ENCODE measurements around the gene DPYSL3. TPM values are rescaled to one million over a fixed set of nuclear protein-coding genes. Genes with fewer than 3 reads are reported as not detected.

The DPYSL3 gene
- total RNA-seq, 1 experiment from 2014 or later: 156 TPM

DNA sequence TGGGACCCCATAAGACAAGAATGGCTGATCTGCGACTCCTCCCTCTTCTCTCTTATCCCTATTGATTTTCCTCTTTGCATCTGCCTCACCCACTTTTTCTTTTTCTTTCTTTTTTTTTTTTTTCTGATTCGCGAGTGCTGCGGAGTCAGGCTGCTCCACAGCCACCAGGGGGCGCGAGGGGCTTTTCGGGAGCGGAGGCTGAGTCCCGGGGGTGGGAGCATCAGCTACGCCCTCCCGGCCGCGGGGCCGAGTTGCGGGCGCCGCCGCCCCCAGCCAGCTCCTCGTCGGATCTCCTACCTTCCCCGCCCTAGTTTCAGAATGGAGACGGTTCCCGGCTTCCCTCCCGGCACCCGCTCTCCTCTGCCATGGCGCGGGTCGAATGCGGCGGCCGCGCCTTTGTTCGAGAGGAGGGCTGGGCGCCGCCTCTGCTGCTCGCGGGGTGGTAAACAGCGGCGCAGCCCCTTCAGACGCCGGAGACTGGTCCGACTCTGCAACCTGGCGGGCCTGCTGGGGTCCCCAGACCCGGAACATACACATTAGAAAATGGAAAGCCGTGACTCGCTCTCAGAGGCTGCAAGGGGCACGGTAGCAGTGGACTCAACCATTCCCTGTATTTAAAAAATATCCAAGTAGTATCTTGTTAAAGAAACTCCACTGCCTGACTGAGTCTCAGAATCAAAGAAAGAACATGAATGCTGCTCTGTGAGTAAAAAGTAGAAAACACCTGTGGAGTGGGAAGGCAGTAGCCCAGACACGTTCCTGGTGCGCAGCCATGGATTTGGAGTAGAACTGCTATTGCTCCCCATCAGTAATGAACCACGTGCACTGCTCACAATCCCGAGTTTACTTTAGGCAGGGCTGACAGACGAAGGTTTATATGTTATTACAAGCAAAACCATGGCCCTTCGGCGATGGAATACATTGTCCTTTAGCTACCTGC lies 55.7 kb downstream of the DPYSL3 start:
- peaks cover 52% of the 10 kb centered on the region for H3K4me1 ChIP-seq (replicated peaks)
- DNase-seq (ENCODE audit: low read depth in 1 of 2, low spot score in 2 of 2): peak; percentile 94 to 98
- peak overlapping the region; percentile 64 for H3K27ac ChIP-seq
- H3K9me3 ChIP-seq (replicated peaks): no peaks in the 10 kb centered on the region
- no peaks in the 10 kb centered on the region; the same call in 1 of the 2 replicates for H3K36me3 ChIP-seq
- H3K4me3 ChIP-seq: peak overlapping the region; percentile 77
- H3K27me3 ChIP-seq (replicated peaks): no peaks in the 10 kb centered on the region

DNA sequence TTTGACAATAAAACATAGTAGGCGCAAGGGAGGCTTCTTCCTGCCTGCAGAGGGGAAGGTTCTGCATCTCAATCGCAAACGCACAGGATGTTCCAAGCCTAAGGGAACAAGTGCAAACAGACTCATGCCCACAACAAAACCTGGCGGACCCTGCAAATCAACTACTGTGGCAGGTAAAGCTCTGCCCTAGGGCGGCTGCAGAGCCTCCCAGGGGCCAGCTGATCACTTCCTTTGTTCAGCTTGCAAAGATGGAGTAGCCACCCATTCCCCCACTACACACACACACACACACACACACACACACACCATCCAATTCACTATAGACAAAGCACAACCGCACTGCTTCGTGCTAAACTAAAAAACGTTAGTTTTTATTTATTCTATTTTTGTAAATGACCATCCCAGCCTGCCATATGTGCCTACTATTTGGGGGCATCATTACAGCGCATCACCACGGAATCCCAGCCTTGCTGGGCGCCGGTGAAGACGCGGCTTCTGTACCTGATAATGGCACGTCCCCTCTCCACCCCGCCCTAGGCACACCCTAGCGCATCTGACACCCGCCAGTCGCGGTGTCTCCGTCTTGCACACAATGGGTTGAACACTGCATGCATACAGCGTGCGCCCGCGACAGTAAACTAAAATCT lies 57.6 kb downstream of the DPYSL3 start:
- H3K4me3 ChIP-seq: peak overlapping the region; percentile 77
- DNase-seq (ENCODE audit: low read depth in 1 of 2, low spot score in 2 of 2): no peak
- H3K27me3 ChIP-seq (replicated peaks): no peaks in the 10 kb centered on the region
- H3K4me1 ChIP-seq (replicated peaks): peaks cover 61% of the 10 kb centered on the region
- H3K36me3 ChIP-seq: no peaks in the 10 kb centered on the region; the same call in 1 of the 2 replicates
- no peaks in the 10 kb centered on the region for H3K9me3 ChIP-seq (replicated peaks)
- H3K27ac ChIP-seq: no peak overlapping the region

DNA sequence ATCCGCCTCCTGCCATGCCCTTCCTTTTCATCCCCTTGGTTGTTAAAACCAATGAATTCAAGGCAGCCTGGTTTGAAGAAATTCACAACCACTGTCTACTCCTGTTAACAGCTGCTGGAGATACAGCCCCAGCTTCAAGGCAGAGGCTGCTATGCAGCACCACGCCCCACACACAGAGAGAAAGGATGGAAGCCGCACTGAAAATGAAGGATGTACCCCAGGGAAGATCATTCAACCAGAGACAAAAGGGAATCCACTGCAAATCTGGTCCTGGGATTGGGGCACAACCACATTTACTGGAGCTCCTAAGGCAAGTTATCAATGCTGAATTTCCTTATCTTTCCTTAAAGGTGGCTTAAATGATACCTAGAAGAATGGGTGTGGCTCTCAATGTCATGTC lies 58.7 kb downstream of the DPYSL3 start:
- Histone ChIP-seq H3K4me3 (no peak overlapping the region), H3K4me1 (replicated peaks) (peaks cover 60% of the 10 kb centered on the region), H3K27ac (no peak overlapping the region)

DNA sequence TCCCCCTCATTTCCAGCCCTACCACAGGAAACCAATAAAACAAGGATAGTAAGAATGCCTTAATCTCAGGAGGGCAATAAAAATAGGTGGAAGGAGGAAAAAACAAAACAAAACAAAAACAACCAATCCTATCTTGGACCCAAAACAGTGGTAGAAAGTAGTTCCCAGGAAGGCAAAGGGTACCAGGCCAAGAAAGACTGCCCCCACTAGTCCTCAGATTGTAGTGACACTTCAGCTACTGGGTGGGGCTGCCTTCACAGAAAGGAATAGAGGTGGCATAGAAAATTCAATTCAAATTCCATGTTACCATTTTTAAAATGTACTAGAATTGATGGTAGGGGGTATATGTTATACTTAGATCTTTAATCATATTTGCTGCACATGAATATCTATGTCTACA lies 59.3 kb downstream of the DPYSL3 start:
- Histone ChIP-seq H3K27me3 (replicated peaks) (no peaks in the 10 kb centered on the region), H3K4me3 (no peak overlapping the region), H3K4me1 (replicated peaks) (peaks cover 55% of the 10 kb centered on the region), H3K36me3 (peaks cover 10% of the 10 kb centered on the region), H3K9me3 (replicated peaks) (no peaks in the 10 kb centered on the region), H3K27ac (no peak overlapping the region)
- no peak for DNase-seq (ENCODE audit: low read depth in 1 of 2, low spot score in 2 of 2)

More for the DNA sequence above, 58.7 kb downstream of the DPYSL3 start:
- peaks cover 7% of the 10 kb centered on the region for H3K36me3 ChIP-seq
- H3K9me3 ChIP-seq (replicated peaks): no peaks in the 10 kb centered on the region
- no peaks in the 10 kb centered on the region for H3K27me3 ChIP-seq (replicated peaks)
- no peak for DNase-seq (ENCODE audit: low read depth in 1 of 2, low spot score in 2 of 2)

DNA sequence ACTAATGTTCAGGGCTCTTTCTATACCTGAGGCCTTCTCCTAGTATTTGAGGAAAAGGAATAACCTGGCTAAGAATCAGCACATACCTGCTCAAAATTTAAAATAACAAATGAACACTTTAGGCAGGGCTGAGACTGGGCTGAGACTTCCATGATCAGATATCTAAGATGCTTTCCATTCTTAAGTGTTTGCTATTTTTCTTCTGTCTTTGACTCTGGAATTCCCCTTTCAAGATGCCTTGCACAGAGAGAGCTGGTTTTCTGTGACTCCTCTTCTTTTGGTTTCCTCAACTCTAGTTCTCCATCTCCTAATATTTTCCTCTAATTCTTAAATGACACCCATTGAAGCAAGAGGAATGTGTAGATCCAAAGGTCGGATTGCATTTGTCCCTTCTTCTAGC lies 61.1 kb downstream of the DPYSL3 start:
- no peak overlapping the region for H3K4me3 ChIP-seq
- DNase-seq (ENCODE audit: low read depth in 1 of 2, low spot score in 2 of 2): peak in 1 of 2 experiments; percentile 50
- no peaks in the 10 kb centered on the region for H3K9me3 ChIP-seq (replicated peaks)
- H3K36me3 ChIP-seq: peaks cover 10% of the 10 kb centered on the region
- H3K27ac ChIP-seq: peak overlapping the region; percentile 2; the same call in 1 of the 2 replicates
- H3K4me1 ChIP-seq (replicated peaks): peaks cover 39% of the 10 kb centered on the region
- no peaks in the 10 kb centered on the region for H3K27me3 ChIP-seq (replicated peaks)

DNA sequence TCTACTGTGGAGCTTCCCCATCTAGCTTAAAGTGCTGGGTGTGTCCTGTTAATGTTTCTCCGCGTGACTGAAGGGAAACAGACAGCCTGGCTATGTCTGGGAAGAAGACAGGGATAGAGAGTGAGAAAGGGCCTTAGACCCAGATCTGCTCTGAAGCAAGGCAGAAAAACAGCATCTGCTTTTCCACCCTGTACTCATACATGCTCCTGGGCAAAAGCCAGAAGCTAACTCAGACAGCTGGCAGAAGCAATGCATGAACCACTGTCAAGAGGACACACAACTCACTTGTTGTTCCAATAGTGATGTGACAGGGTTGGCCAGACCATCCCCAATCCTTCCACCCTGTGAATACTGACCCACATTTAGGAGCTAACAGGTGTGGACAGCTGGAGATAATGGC lies 63.3 kb downstream of the DPYSL3 start:
- H3K9me3 ChIP-seq (replicated peaks): no peaks in the 10 kb centered on the region
- peaks cover 10% of the 10 kb centered on the region; the same call in 1 of the 2 replicates for H3K36me3 ChIP-seq
- H3K4me3 ChIP-seq: no peak overlapping the region
- H3K4me1 ChIP-seq (replicated peaks): peaks cover 24% of the 10 kb centered on the region
- no peaks in the 10 kb centered on the region for H3K27me3 ChIP-seq (replicated peaks)
- H3K27ac ChIP-seq: no peak overlapping the region
- DNase-seq (ENCODE audit: low read depth in 1 of 2, low spot score in 2 of 2): no peak

DNA sequence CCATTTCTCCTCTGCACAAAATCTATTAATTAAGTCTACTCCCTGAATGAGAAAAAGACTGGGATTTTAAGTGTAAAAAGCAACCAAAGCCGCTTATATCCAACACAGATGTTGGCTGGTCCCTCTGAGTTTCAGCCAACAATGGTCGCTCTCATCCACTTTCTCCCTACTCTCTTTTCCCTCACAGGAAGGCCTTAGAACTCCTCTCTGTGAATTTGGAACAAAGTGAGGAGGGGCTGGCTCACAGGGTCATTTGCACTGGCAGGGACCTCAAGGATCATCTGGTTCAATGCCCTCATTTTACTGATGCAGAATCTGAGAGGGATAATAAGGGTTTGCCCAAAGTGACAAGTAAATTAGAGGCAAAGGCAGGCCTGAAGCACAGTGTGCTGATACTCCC lies 64.0 kb downstream of the DPYSL3 start:
- H3K4me3 ChIP-seq: no peak overlapping the region
- no peak for DNase-seq (ENCODE audit: low read depth in 1 of 2, low spot score in 2 of 2)
- no peak overlapping the region for H3K27ac ChIP-seq
- H3K9me3 ChIP-seq (replicated peaks): no peaks in the 10 kb centered on the region
- peaks cover 10% of the 10 kb centered on the region; the same call in 1 of the 2 replicates for H3K36me3 ChIP-seq
- H3K27me3 ChIP-seq (replicated peaks): no peaks in the 10 kb centered on the region
- H3K4me1 ChIP-seq (replicated peaks): peaks cover 24% of the 10 kb centered on the region

DNA sequence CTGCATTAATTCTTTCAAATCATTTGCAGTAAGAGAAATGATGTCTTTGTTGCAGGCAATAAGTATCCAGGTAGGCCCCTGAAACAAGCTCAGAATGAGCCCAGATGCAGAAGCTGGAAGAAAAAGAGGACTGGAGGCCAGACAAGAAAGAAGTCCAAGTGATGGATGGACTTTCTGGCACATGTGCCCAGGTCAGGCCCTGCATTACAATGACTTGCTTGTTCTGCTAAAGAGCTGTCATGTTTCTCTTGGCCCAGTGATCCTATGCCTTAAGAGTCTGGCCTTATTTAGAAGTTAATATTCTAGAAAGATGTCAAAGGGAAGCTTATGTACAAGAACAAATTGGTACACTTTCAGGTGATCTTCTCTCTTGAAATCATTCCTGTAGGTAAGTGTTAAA lies 64.8 kb downstream of the DPYSL3 start:
- no peak overlapping the region for H3K27ac ChIP-seq
- no peaks in the 10 kb centered on the region for H3K9me3 ChIP-seq (replicated peaks)
- no peak for DNase-seq (ENCODE audit: low read depth in 1 of 2, low spot score in 2 of 2)
- H3K4me1 ChIP-seq (replicated peaks): peaks cover 25% of the 10 kb centered on the region
- peaks cover 10% of the 10 kb centered on the region; the same call in 1 of the 2 replicates for H3K36me3 ChIP-seq
- H3K4me3 ChIP-seq: no peak overlapping the region
- H3K27me3 ChIP-seq (replicated peaks): no peaks in the 10 kb centered on the region

DNA sequence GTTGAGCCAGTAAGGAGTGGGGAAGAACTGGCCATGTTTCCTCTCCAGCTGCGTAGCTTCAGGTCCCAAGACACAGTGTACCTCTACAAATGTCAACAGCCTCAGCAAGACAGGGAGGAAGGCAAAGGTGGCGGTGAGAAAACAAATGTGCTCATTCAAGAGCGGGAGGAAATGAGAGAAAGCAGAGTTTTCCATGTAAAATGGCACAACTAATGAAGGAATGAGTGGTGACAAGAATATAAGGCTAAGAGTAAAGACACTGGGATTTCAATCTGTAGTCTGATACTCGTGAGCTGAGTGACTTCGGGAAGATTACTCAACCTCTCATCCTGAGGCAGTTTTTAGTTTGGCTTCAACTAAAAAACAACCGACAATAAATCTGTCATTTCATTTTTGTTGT lies 67.6 kb downstream of the DPYSL3 start:
- Histone ChIP-seq H3K27ac (no peak overlapping the region), H3K4me3 (no peak overlapping the region), H3K9me3 (replicated peaks) (no peaks in the 10 kb centered on the region), H3K4me1 (replicated peaks) (peaks cover 14% of the 10 kb centered on the region), H3K27me3 (replicated peaks) (no peaks in the 10 kb centered on the region), H3K36me3 (peaks cover 10% of the 10 kb centered on the region; the same call in 1 of the 2 replicates)
- DNase-seq (ENCODE audit: low read depth in 1 of 2, low spot score in 2 of 2): no peak

DNA sequence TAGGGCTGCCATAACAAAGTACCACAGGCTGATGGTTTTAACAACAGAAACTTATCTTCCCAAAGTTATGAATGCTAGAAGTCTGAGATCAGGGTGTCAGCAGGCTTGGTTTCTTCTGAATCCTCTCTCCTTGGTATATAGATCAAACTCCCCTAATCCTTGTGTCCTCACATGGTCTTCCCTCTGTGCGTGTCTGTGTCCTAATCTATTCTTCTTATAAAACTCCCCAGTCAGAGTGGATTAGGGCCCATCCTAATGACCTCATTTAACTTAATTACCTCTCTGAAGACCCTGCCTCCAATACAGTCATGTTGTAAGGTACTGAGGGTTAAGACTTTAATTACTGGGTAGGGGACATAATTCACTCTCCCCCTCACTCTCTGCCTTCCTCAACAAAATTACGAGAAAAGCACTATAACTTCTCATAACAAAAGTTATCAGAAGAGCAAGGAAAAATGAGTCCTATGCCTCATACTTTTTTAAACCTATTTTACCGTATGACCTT lies 68.6 kb downstream of the DPYSL3 start:
- H3K27ac ChIP-seq: no peak overlapping the region
- no peak for DNase-seq (ENCODE audit: low read depth in 1 of 2, low spot score in 2 of 2)
- peaks cover 3% of the 10 kb centered on the region; the same call in 1 of the 2 replicates for H3K36me3 ChIP-seq
- no peaks in the 10 kb centered on the region for H3K27me3 ChIP-seq (replicated peaks)
- H3K4me3 ChIP-seq: no peak overlapping the region
- no peaks in the 10 kb centered on the region for H3K9me3 ChIP-seq (replicated peaks)
- H3K4me1 ChIP-seq (replicated peaks): peaks cover 14% of the 10 kb centered on the region

DNA sequence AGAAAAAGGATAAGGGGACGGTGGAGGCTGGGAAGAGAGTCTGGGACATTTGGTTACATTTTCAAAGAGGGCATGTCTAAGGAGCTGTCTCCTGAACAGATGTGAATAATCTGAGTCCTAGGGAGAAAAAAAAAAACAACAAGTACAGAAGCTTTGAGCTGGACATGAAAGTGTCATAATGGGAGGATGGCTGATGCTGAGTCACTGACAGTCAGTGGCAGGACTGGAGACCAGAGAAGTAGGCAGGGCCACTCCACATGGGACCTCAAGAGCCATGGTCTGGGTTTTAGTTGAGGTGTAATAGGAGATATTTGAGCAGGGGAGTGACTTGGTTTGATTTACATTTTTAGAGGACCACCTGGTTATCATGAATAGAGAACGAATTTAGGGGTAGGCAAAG lies 70.6 kb downstream of the DPYSL3 start:
- DNase-seq (ENCODE audit: low read depth in 1 of 2, low spot score in 2 of 2): peak; percentile 62 to 66
- no peaks in the 10 kb centered on the region for H3K9me3 ChIP-seq (replicated peaks)

DNA sequence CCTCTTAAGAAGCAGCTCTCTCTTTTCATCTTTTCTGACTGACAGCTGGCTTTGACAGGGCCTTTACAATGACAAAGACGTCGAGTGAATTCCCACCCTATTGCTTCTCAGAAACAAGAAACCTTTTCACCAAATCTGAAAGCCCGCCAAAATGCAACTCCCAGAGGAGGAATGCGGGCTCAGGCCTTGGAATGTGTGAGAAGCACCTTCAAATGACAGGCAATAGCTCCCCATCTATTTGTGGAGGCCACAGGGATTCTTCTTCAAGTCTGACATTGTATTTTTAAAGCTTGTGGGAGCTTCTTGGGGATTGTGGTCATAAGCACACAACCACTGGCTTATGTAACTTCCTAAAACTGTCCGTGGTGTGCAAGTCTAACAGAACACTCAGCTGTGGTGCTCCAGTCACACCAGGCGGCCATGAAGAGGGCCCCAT lies 72.7 kb downstream of the DPYSL3 start:
- H3K4me1 ChIP-seq (replicated peaks): peaks cover 14% of the 10 kb centered on the region
- H3K9me3 ChIP-seq (replicated peaks): no peaks in the 10 kb centered on the region
- H3K27me3 ChIP-seq (replicated peaks): no peaks in the 10 kb centered on the region
- H3K36me3 ChIP-seq: no peaks in the 10 kb centered on the region; the same call in 1 of the 2 replicates
- no peak overlapping the region for H3K27ac ChIP-seq
- DNase-seq (ENCODE audit: low read depth in 1 of 2, low spot score in 2 of 2): no peak
- H3K4me3 ChIP-seq: no peak overlapping the region

More for the DNA sequence above, 70.6 kb downstream of the DPYSL3 start:
- H3K36me3 ChIP-seq: no peaks in the 10 kb centered on the region
- no peak overlapping the region for H3K4me3 ChIP-seq
- H3K27me3 ChIP-seq (replicated peaks): no peaks in the 10 kb centered on the region
- H3K27ac ChIP-seq: peak overlapping the region; percentile 13; the same call in 1 of the 2 replicates
- H3K4me1 ChIP-seq (replicated peaks): peaks cover 14% of the 10 kb centered on the region

DNA sequence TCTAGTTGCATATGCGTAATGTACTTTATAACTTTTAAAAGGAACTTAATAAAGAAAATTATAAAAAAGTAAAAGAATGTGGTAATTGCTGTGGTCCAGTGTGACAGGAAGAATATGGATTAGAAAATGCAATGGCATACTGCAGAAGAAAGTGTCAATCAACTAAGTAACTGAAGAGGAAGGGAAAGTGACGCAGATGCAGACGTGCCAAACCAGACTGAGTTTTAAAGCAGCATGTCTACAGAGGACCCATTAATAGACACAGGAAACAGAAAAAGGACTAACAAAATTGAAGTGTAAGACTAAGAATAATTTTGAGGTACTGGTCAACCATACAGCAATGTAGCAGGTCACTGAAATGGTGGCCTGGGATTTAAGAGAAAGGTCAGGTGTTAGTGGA lies 73.3 kb downstream of the DPYSL3 start:
- DNase-seq (ENCODE audit: low read depth in 1 of 2, low spot score in 2 of 2): no peak
- no peaks in the 10 kb centered on the region for H3K9me3 ChIP-seq (replicated peaks)
- H3K4me1 ChIP-seq (replicated peaks): peaks cover 19% of the 10 kb centered on the region
- no peak overlapping the region for H3K27ac ChIP-seq
- H3K36me3 ChIP-seq: no peaks in the 10 kb centered on the region; the same call in 1 of the 2 replicates
- H3K27me3 ChIP-seq (replicated peaks): no peaks in the 10 kb centered on the region
- no peak overlapping the region for H3K4me3 ChIP-seq

Measured in SJSA1 (cell line).